ENCODE results near the gene SLAMF1.

DNA sequence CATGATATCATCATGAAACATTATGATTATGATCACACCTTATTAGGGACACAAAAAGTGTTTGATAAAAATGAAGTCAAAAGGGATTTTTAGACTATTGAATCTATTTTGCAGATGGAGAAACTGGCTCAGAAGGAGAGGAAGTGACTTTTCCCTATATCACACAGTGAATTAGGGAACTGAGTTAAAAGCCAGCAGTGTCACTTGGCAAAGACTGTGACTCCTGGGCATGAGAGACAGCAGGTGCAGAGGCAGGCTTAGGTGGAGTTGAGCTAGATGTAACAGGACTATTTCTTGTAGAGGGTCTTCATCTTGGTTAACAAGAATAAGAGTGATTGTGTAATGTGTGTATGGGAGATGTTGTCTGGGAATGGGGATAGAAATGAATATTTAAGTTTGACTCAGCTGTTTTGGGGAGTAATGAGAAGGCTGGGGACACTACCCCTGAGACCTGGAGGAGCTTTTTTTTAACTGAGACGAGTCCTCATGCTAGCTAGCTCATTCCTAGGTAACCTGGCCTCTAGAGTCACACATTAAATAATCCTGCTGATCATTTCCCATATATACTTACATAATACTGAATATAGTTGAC is 66.5 kb downstream of the SLAMF1 start:
- TF ChIP-seq, protein P1, sequence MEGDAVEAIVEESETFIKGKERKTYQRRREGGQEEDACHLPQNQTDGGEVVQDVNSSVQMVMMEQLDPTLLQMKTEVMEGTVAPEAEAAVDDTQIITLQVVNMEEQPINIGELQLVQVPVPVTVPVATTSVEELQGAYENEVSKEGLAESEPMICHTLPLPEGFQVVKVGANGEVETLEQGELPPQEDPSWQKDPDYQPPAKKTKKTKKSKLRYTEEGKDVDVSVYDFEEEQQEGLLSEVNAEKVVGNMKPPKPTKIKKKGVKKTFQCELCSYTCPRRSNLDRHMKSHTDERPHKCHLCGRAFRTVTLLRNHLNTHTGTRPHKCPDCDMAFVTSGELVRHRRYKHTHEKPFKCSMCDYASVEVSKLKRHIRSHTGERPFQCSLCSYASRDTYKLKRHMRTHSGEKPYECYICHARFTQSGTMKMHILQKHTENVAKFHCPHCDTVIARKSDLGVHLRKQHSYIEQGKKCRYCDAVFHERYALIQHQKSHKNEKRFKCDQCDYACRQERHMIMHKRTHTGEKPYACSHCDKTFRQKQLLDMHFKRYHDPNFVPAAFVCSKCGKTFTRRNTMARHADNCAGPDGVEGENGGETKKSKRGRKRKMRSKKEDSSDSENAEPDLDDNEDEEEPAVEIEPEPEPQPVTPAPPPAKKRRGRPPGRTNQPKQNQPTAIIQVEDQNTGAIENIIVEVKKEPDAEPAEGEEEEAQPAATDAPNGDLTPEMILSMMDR (IDR thresholded peaks at IDR 0.05) = no peak
- no peak for TF ChIP-seq EZH2 (IDR thresholded peaks at IDR 0.05; ENCODE audit: borderline replicate concordance, insufficient read depth, low read depth, low read length, poor library complexity, severe bottlenecking)
